Natural killer cell treated with Interleukin-12 subunit alpha and Interleukin-12 subunit beta and Interleukin-15 and Interleukin-18, amount 100 ng/mL, for 72 hours (primary cell): ENCODE results near the gene CD247. TPM values are rescaled to one million over a fixed set of nuclear protein-coding genes. Genes with fewer than 3 reads are reported as not detected.

Experiments
- ATAC-seq, 2 donors: fragments of 150-1000 bp; cut with Tn5 transposase in 1 of 2; sonication (Bioruptor Pico), chemical (Tn5 transposase) in 1 of 2; 2 replicates each; pipeline ENCODE4 v1.10.0; 2021
- DNase-seq: peaks from one replicate; pipeline ENCODE4 v3.0.0; 2022; ENCODE audit warnings: low spot score
- H3K27ac Mint-ChIP-seq, 2 donors: 1 replicate in 1 of 2; 2 replicates in 1 of 2; pipeline ENCODE4 v1.8.0; 2022; ENCODE audit warnings: mixed read lengths in 2 of 2, mild to moderate bottlenecking in 1 of 2, moderate library complexity in 1 of 2
- H3K27me3 Mint-ChIP-seq, 2 donors: 1 replicate in 1 of 2; 2 replicates in 1 of 2; pipeline ENCODE4 v1.8.0; 2022; ENCODE audit warnings: mixed read lengths in 2 of 2
- H3K36me3 Mint-ChIP-seq: one replicate; pipeline ENCODE4 v1.8.0; 2022; ENCODE audit warnings: mixed read lengths
- H3K4me1 Mint-ChIP-seq, 2 donors: 1 replicate in 1 of 2; 2 replicates in 1 of 2; pipeline ENCODE4 v1.8.0; 2022; ENCODE audit warnings: low read depth in 2 of 2, mixed read lengths in 2 of 2, mild to moderate bottlenecking in 1 of 2
- H3K4me3 Mint-ChIP-seq: one replicate; pipeline ENCODE4 v1.8.0; 2022; ENCODE audit warnings: mixed read lengths
- H3K9me3 Mint-ChIP-seq: 2 replicates; pipeline ENCODE4 v1.8.0; 2022; ENCODE audit warnings: mixed read lengths
- total RNA-seq, 2 donors: library from RNA; stranded (reverse); gene quantifications; one replicate each; pipeline ENCODE4 v1.2.3, GENCODE V29; 2022

CD247 gene
- total RNA-seq, 2 donors from 2014 or later, result 169 to 384 TPM

DNA sequence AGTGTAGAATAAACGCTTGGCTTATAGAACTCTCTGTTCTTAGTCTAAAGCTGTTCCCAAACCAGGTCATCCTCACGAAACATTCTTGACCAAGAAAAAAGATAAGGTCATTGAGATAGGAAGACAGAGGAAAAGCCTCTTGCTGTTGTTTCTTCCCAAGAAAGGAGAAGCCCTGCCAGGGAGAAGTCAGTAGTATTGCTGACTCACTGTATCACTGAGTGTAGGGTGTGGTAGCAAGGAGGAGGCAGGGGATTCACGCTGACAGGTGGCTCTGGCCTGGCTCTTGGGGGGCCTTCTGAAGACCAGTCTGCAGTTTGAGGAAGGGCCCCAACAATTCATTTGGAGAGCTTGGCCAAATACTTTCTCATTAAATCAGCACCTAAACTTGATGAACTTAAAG is 97.8 kb downstream of the CD247 start:
- no peak overlapping the region for H3K4me3 Mint-ChIP-seq
- no peaks in the 10 kb centered on the region for H3K27me3 Mint-ChIP-seq
- peaks cover 8% of the 10 kb centered on the region for H3K36me3 Mint-ChIP-seq
- ATAC-seq (no peak), DNase-seq (no peak)
- H3K9me3 Mint-ChIP-seq, result no peaks in the 10 kb centered on the region
- peaks cover 5 to 25% of the 10 kb centered on the region in 2 donors for H3K4me1 Mint-ChIP-seq
- peak overlapping the region in 1 of 2 donors; percentile 79 for H3K27ac Mint-ChIP-seq

DNA sequence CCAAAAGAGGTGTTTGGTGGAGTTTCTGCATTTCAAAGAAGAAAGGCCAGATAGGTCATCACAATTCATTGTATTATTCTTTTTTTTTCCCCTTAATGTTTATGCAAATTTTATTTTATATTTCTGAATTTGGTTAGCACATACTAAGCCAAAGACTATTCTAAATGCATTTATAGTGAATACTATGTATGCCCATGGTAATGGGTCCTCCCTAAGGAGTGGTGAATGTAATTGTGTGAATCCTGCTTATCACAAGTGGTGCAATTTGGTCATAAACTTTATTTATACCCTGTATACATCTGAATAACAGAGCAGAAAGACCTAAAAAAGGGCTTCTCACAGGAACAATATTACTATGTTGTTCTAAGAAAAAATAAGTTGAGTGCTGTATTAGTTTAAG is 99.1 kb downstream of the CD247 start:
- Mint-ChIP-seq H3K27me3 (no peaks in the 10 kb centered on the region), H3K4me1 (peaks cover 5 to 22% of the 10 kb centered on the region in 2 donors), H3K36me3 (peaks cover 9% of the 10 kb centered on the region), H3K27ac (no peak overlapping the region), H3K9me3 (no peaks in the 10 kb centered on the region), H3K4me3 (no peak overlapping the region)
- no peak for ATAC-seq
- DNase-seq, result no peak

DNA sequence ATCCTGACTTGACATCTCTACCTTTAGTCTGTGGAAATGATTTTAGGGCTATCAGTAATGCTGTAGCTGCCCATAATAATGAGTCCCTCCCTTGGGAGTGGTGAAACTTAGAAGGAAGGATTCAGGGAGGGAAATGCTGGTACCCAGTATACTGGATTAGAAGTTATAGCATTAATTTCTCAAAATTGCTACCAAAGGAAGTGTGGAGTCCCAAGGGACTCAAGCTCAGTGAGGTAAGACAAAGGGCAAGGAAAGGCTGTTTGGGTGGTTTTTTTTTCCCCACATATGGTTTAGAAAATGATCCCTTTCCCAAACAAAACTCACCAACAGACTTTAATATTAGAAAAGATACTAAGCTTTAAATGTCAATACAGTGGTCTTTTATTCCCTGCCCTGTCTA is 99.9 kb downstream of the CD247 start:
- H3K27ac Mint-ChIP-seq, result peak overlapping the region in 1 of 2 donors; percentile 0
- H3K4me3 Mint-ChIP-seq, result no peak overlapping the region
- DNase-seq, result no peak

DNA sequence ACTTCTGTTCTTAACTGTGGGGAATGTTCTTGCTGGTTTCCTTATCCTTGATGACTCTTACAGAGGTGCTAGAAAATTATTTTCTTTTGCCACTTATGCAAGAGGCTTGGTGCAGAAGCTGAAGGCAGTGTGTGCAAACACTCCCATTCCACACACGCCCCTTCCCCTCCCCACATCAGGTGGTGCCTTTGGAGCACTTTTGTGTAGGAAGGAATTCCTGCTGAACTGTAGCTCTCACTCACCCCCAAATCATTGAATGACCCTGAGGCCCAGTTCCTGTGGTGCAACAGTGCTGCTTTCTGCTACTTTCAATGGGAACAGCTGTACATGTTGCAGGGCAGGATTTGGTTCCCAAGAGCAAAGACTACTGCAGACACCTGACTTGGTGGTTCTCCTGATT is 101.8 kb downstream of the CD247 start:
- H3K9me3 Mint-ChIP-seq, result no peaks in the 10 kb centered on the region
- peak overlapping the region in 1 of 2 donors; percentile 41 for H3K27ac Mint-ChIP-seq
- no peaks in the 10 kb centered on the region for H3K27me3 Mint-ChIP-seq
- H3K4me1 Mint-ChIP-seq, result peaks cover 23 to 28% of the 10 kb centered on the region in 2 donors
- no peak for DNase-seq
- no peak for ATAC-seq
- no peak overlapping the region for H3K4me3 Mint-ChIP-seq
- peaks cover 26% of the 10 kb centered on the region for H3K36me3 Mint-ChIP-seq

More for the DNA sequence above, 99.9 kb downstream of the CD247 start:
- no peak for ATAC-seq
- peaks cover 10% of the 10 kb centered on the region for H3K36me3 Mint-ChIP-seq
- H3K4me1 Mint-ChIP-seq, result peaks cover 6 to 21% of the 10 kb centered on the region in 2 donors
- no peaks in the 10 kb centered on the region for H3K27me3 Mint-ChIP-seq
- H3K9me3 Mint-ChIP-seq, result no peaks in the 10 kb centered on the region

DNA sequence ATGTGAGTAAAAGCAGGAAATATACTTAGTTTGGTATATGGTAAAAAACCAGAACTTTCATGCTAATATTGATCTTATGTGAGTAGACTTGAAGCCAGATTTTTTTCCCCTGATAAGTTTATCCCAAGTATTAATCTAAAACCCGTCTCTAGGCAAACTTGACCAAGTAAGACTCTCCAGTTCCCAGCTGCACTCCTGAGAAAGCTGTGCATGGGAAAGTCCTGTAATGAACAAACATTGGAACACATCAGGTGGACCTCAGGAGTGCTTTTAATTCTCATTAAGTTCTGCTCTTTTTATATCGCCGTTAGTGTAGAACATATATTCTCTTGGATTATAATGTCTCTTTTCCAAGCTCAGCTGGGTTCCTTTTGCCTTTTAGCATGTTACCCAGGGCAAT is 105.0 kb downstream of the CD247 start:
- peak overlapping the region; percentile 13 to 36 for H3K27ac Mint-ChIP-seq
- peaks cover 25% of the 10 kb centered on the region for H3K36me3 Mint-ChIP-seq

DNA sequence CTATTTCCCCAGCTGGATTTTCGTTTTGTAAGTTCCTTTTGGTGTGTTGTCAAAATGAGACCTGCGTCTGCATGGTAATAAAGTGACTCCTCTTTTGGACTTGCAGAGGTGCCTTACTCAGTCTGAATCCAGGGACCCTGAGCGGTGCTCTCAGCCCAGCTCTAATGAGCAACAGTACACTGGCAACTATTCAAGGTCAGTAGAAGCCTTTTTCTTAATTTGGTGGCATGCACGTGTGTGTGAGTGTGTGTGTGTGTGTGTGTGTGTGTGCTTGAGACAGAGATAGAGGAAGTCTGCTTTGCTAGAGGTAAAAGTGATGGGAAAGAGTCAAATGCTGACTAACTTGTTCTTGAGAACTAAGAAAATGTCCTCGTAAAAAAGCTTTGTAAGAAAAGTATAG is 105.4 kb downstream of the CD247 start:
- Mint-ChIP-seq H3K4me3 (no peak overlapping the region), H3K4me1 (peaks cover 25 to 28% of the 10 kb centered on the region in 2 donors), H3K36me3 (peaks cover 22% of the 10 kb centered on the region), H3K9me3 (no peaks in the 10 kb centered on the region), H3K27ac (peak overlapping the region; percentile 13 to 36), H3K27me3 (no peaks in the 10 kb centered on the region)
- DNase-seq (no peak), ATAC-seq (peak in 1 of 2 donors; percentile 49)

More for the DNA sequence above, 105.0 kb downstream of the CD247 start:
- H3K4me1 Mint-ChIP-seq, result peaks cover 25 to 28% of the 10 kb centered on the region in 2 donors
- H3K4me3 Mint-ChIP-seq, result no peak overlapping the region
- ATAC-seq, result no peak
- H3K9me3 Mint-ChIP-seq, result no peaks in the 10 kb centered on the region
- DNase-seq, result no peak
- H3K27me3 Mint-ChIP-seq, result no peaks in the 10 kb centered on the region

DNA sequence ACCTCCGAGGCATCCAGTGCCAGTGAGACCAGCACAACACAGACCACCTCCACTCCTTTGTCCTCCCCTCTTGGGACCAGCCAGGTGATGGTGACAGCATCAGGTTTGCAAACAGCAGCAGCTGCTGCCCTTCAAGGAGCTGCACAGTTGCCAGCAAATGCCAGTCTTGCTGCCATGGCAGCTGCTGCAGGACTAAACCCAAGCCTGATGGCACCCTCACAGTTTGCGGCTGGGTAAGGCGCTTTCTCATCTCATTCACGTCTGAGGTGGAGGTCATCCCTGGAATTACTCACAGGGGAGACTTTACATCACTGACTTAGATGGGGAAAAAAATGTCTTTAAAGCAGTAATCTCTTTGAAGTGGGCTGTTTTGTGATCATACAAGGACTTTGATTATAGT is 106.3 kb downstream of the CD247 start:
- peak in 1 of 2 donors; percentile 66 for ATAC-seq
- Mint-ChIP-seq H3K4me3 (no peak overlapping the region), H3K4me1 (peaks cover 23 to 25% of the 10 kb centered on the region in 2 donors), H3K9me3 (no peaks in the 10 kb centered on the region), H3K27me3 (no peaks in the 10 kb centered on the region), H3K27ac (peak overlapping the region; percentile 36 to 69), H3K36me3 (peaks cover 22% of the 10 kb centered on the region)
- no peak for DNase-seq

DNA sequence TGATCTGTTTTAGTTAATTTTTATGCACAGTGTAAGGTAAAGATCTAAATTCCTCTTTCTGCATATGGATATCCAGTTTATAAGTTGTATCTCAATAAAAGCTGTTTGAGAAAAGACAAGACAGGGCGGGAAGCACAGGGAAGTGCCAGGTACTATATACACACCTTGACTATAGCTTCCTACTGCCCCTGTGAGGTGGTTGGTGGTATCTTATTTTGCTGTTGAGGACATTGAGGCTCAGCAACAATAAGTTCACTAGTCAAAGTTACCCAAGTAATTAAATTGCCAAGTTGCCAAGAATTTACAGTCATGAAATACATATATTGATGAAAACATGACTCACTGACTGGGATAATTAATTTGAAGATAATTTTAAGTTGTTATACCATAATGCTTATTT is 109.1 kb downstream of the CD247 start:
- DNase-seq (no peak), ATAC-seq (no peak)
- H3K9me3 Mint-ChIP-seq, result no peaks in the 10 kb centered on the region
- peaks cover 13 to 26% of the 10 kb centered on the region in 2 donors for H3K4me1 Mint-ChIP-seq
- H3K27me3 Mint-ChIP-seq, result no peaks in the 10 kb centered on the region
- peaks cover 29% of the 10 kb centered on the region for H3K36me3 Mint-ChIP-seq
- peak overlapping the region in 1 of 2 donors; percentile 13 for H3K27ac Mint-ChIP-seq
- no peak overlapping the region for H3K4me3 Mint-ChIP-seq

DNA sequence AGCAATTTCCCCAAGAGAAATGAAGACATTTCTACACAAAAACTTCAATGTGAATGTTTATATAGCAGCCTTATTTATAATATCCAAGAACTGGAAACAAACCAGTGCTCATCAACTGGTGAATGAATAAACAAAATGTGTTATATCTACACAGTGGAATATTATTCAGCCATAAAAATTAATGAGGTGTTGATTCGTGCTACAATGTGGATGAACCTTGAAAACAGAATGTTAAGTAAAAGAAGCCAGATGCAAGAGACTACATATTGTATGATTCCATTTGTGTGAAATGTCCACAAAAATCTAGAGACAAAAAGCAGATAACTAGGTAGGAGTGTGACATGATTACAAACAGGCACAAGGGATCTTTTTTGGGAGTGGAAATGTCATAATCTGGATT is 110.0 kb downstream of the CD247 start:
- Mint-ChIP-seq H3K36me3 (peaks cover 33% of the 10 kb centered on the region), H3K9me3 (no peaks in the 10 kb centered on the region), H3K27me3 (no peaks in the 10 kb centered on the region), H3K4me1 (peaks cover 12 to 28% of the 10 kb centered on the region in 2 donors), H3K4me3 (no peak overlapping the region), H3K27ac (no peak overlapping the region)
- ATAC-seq (no peak), DNase-seq (no peak)

DNA sequence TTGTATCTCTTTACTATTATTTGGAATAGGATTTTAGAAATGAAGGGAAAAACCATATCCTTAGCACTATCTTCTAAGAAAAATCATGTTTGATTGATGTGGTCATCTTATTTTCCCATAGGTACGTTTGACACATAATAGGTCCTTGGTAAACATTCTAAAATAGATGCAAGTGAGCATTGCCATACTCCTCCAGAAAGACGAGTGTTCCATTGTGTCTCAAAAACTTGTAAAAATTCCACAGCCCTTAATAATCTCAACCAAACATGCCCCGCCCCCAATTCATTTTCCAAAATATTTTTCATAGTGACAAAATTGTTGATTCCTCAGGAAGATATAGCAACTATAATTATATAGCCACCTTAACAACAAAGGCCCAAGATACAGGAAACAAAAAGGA is 113.4 kb downstream of the CD247 start:
- ATAC-seq (no peak), DNase-seq (no peak)
- Mint-ChIP-seq H3K27ac (no peak overlapping the region), H3K4me1 (peaks cover 0 to 10% of the 10 kb centered on the region in 2 donors), H3K9me3 (no peaks in the 10 kb centered on the region), H3K4me3 (no peak overlapping the region), H3K27me3 (no peaks in the 10 kb centered on the region), H3K36me3 (peaks cover 24% of the 10 kb centered on the region)

DNA sequence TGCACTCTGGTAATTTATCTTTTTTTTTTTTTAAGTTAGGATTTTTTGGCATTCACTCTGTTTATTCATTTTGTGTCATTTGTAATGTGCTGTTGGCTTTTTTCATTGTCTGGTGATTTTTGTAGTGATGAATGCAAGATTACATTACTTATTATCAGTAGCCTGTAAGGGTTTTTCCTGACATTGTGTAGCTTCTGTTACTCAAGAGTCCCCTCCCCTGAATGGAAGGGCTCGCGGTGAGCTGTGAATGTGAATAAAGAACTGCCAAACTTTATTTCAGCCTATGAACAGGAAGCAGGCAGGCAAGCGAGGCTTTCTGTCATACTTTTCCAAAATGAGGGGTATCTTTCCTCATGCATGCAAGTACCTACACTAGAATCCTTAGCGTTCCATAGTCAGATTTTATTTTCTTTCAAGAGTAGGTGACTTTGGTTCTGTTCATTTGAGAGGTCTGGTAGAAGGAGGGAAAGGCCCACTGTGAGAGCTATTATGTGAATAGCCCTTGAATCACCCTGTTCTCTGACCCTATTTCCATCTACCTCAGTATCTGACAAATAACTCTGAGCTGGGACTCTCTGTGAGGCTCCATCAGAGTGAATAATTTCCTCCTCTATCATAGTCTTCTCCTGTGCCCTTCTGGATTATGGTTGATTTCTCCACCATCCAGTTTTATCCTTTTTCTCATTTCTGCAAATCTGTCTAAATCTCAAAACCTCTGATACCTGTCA is 114.0 kb downstream of the CD247 start:
- Mint-ChIP-seq H3K9me3 (no peaks in the 10 kb centered on the region), H3K27ac (no peak overlapping the region), H3K27me3 (no peaks in the 10 kb centered on the region), H3K36me3 (peaks cover 24% of the 10 kb centered on the region), H3K4me1 (peaks cover 0 to 10% of the 10 kb centered on the region in 2 donors), H3K4me3 (no peak overlapping the region)
- DNase-seq (no peak), ATAC-seq (no peak)

DNA sequence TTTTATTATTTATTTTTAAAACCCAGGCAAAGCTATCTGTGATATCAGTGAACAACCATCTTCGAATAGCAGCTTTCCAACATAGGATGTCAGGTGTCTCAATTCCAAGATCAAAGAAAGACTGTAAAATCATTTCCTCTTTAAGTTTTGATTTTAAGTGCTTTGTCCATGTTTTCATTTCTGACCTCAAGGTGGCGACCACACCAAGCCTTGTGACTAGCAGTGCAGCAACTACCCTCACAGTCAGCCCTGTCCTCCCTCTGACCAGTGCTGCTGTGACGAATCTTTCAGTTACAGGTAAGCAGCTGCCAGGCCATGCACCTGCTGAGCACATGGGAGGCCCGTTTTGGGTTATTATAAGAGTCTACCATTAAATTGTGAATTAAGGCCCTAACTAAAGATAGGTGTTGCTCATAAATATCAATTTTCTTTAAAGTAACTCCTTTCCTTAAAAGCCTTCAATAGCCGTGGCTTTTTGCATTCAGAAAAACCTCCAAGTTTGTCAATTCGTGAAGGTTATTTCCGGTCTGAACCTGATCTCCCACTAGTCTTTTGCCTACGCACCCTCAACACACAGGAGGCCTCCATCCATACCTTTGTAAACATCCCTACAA is 117.0 kb downstream of the CD247 start:
- no peaks in the 10 kb centered on the region for H3K9me3 Mint-ChIP-seq
- no peak overlapping the region for H3K27ac Mint-ChIP-seq
- H3K27me3 Mint-ChIP-seq, result no peaks in the 10 kb centered on the region
- peaks cover 24% of the 10 kb centered on the region for H3K36me3 Mint-ChIP-seq
- ATAC-seq, result peak; percentile 79 to 87
- H3K4me1 Mint-ChIP-seq, result peaks cover 0 to 10% of the 10 kb centered on the region in 2 donors
- H3K4me3 Mint-ChIP-seq, result no peak overlapping the region
- peak; percentile 72 for DNase-seq

DNA sequence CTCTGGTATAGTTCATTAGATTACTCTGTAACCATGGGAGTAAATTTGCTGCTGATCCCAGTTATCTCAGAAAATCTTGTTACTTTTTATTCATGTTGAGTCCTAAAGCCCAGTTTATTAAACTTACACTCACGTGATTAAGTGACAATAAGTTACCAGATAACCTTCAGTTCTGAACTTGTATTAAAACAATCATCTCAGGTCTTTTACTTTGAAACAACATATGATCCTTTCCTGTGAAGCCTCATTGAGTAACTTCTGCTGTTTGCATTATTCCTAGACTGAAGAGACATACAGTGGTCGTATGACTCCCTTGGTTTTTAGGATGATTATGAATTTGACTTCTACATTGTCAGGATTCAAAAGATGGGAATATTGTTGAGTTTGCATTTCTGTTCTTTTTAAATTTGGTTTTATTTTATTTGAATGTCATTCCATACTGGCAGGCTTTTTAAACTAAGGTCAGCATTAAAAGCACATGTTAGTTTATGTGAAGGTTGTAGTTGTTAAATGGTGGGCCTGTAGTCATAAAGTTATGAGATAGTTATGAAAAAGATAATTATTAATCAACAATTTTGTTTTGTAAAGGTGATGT is 117.9 kb downstream of the CD247 start:
- Mint-ChIP-seq H3K27me3 (no peaks in the 10 kb centered on the region), H3K36me3 (peaks cover 18% of the 10 kb centered on the region), H3K9me3 (no peaks in the 10 kb centered on the region), H3K27ac (no peak overlapping the region), H3K4me1 (peaks cover 0 to 10% of the 10 kb centered on the region in 2 donors), H3K4me3 (no peak overlapping the region)
- ATAC-seq, result no peak
- DNase-seq, result no peak

DNA sequence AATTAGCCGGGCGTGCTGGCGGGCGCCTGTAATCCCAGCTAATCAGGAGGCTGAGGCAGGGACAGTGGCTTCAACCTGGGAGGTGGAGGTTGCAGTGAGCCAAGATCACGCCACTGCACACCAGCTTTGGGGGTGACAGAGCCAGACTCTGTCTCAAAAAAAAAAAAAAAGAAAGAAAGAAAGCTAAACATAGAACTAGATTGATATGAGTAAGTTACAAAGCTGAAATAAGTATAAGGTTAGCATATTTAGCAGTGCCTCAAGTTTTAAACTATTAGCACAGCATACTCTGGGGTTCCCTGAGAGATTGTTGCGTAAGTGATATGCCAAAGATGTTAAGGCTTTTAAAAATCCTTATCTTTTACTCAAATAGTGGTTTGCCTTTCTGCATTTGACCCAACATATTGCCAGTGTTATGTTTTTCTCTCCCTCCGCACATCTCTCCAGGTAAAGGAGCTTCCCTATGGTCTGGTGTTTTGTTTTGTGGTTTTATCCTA is 126.1 kb downstream of the CD247 start:
- Mint-ChIP-seq H3K27ac (no peak overlapping the region), H3K4me1 (no peaks in the 10 kb centered on the region), H3K4me3 (no peak overlapping the region), H3K36me3 (peaks cover 5% of the 10 kb centered on the region), H3K27me3 (no peaks in the 10 kb centered on the region), H3K9me3 (no peaks in the 10 kb centered on the region)
- ATAC-seq (no peak), DNase-seq (no peak)
